Liver (tissue), 9 donors: ENCODE measurements around the gene AURKB. TPM values are rescaled to one million over a fixed set of nuclear protein-coding genes. Genes with fewer than 3 reads are reported as not detected.

Source experiments
- DNase-seq: peaks from one replicate; pipeline ENCODE4 v3.0.0-alpha.2; 2017; ENCODE audit warnings: low spot score
- H3K27ac ChIP-seq, 2 donors: one replicate each; pipeline ENCODE4 v1.7.0; 2013; ENCODE audit warnings: inconsistent platforms in 2 of 2, low read length in 2 of 2, control low read depth in 1 of 2, low read depth in 1 of 2, mild to moderate bottlenecking in 1 of 2
- H3K27me3 ChIP-seq, 4 donors: one replicate each; pipeline versions ENCODE4 v1.6.1 to v1.7.0; 2013; ENCODE audit warnings: low read length in 3 of 4, inconsistent platforms in 1 of 4, mild to moderate bottlenecking in 1 of 4, moderate library complexity in 1 of 4; ENCODE audit not compliant: control insufficient read depth in 4 of 4, insufficient read depth in 4 of 4
- H3K36me3 ChIP-seq, 4 donors: one replicate each; pipeline versions ENCODE4 v1.6.1 to v1.7.0; 2013; ENCODE audit warnings: low read length in 3 of 4, mild to moderate bottlenecking in 3 of 4, low read depth in 1 of 4, moderate library complexity in 1 of 4; ENCODE audit not compliant: control insufficient read depth in 4 of 4, insufficient read depth in 3 of 4
- H3K4me1 ChIP-seq, 4 donors: one replicate each; pipeline versions ENCODE4 v1.6.1 to v1.7.0; 2013; ENCODE audit warnings: low read length in 3 of 4, mild to moderate bottlenecking in 3 of 4, moderate library complexity in 1 of 4; ENCODE audit not compliant: control insufficient read depth in 4 of 4, insufficient read depth in 4 of 4
- H3K4me3 ChIP-seq, 3 donors: one replicate each; pipeline versions ENCODE4 v1.6.1 to v1.7.0; 2013; ENCODE audit warnings: low read length in 3 of 3, control low read depth in 1 of 3, low read depth in 1 of 3, mild to moderate bottlenecking in 1 of 3
- H3K9ac ChIP-seq, 2 donors: one replicate each; pipeline ENCODE4 v1.7.0; 2013; ENCODE audit warnings: low read length in 2 of 2, mild to moderate bottlenecking in 2 of 2, moderate library complexity in 2 of 2, control low read depth in 1 of 2, low read depth in 1 of 2
- H3K9me3 ChIP-seq, 4 donors: one replicate each; pipeline versions ENCODE4 v1.6.1 to v1.7.0; 2013; ENCODE audit warnings: low read length in 3 of 4; ENCODE audit not compliant: control insufficient read depth in 4 of 4
- EGR1 ChIP-seq, 2 donors: IDR thresholded peaks; 2 replicates each; pipeline ENCODE4 v1.6.1; 2016 to 2018; ENCODE audit warnings: antibody characterized with exemption in 2 of 2, low read depth in 2 of 2
- FOXA1 ChIP-seq: IDR thresholded peaks from 2 replicates; pipeline ENCODE4 v1.6.1; 2016; ENCODE audit warnings: antibody characterized with exemption
- FOXA2 ChIP-seq: IDR thresholded peaks from 2 replicates; pipeline ENCODE4 v1.6.1; 2016; ENCODE audit warnings: antibody characterized with exemption
- GABPA ChIP-seq, 2 donors: IDR thresholded peaks in 1 of 2; conservative IDR thresholded peaks in 1 of 2; 2 replicates each; pipeline ENCODE4 v1.6.1; 2016; ENCODE audit warnings: antibody characterized with exemption in 2 of 2, mild to moderate bottlenecking in 1 of 2, moderate library complexity in 1 of 2
- HNF4A ChIP-seq, 2 donors: conservative IDR thresholded peaks; 2 replicates each; pipeline ENCODE4 v1.6.1; 2016; ENCODE audit warnings: antibody characterized with exemption in 2 of 2, mild to moderate bottlenecking in 2 of 2
- JUND ChIP-seq, 2 donors: IDR thresholded peaks; 2 replicates each; pipeline ENCODE4 v1.6.1; 2016; ENCODE audit warnings: antibody characterized with exemption in 2 of 2
- NR2F2 ChIP-seq: IDR thresholded peaks from 2 replicates; pipeline ENCODE4 v1.6.1; 2016; ENCODE audit warnings: antibody characterized with exemption
- RAD21 ChIP-seq, 2 donors: IDR thresholded peaks; 2 replicates each; pipeline ENCODE4 v1.6.1; 2016; ENCODE audit warnings: antibody characterized with exemption in 2 of 2, mild to moderate bottlenecking in 2 of 2
- RXRA ChIP-seq, 2 donors: IDR thresholded peaks; 2 replicates each; pipeline ENCODE4 v1.6.1; 2017 to 2018; ENCODE audit warnings: antibody characterized with exemption in 2 of 2, mild to moderate bottlenecking in 1 of 2
- SP1 ChIP-seq: IDR thresholded peaks from 2 replicates; pipeline ENCODE4 v1.6.1; 2018; ENCODE audit warnings: antibody characterized with exemption, mild to moderate bottlenecking
- TAF1 ChIP-seq: conservative IDR thresholded peaks from 2 replicates; pipeline ENCODE4 v1.6.1; 2016; ENCODE audit warnings: antibody characterized with exemption, mild to moderate bottlenecking
- YY1 ChIP-seq: IDR thresholded peaks from 2 replicates; pipeline ENCODE4 v1.6.1; 2016; ENCODE audit warnings: antibody characterized with exemption, mild to moderate bottlenecking
- WGBS: extraction: QIAGEN DNeasy Blood & Tissue Kit; methylation state at CpG from one replicate; pipeline ENCODE4 v1.1.7; 2013; 5-methylcytosine and 5-hydroxymethylcytosine counted together
- polyA plus RNA-seq, 2 donors: library from polyadenylated mRNA; stranded (reverse) in 1 of 2; unstranded in 1 of 2; fragments of 200-250 nt in 1 of 2; fragments of >200 nt in 1 of 2; fragmentation: Nextera tagmentation in 1 of 2; extraction: Ambion mirVana in 1 of 2; gene quantifications; one replicate each; pipeline versions ENCODE4 v1.2.1 to v1.2.3, GENCODE V29; 2013 to 2015
- total RNA-seq, 2 donors: library from RNA; depleted of rRNA; stranded (reverse); fragments of >200 nt; gene quantifications; one replicate each; pipeline ENCODE4 v1.2.3, GENCODE V29; 2014
- TF ChIP-seq, protein P1 (sequence below): IDR thresholded peaks from 2 replicates; pipeline ENCODE4 v1.6.1; 2016; ENCODE audit warnings: antibody characterized with exemption
- TF ChIP-seq, protein P2 (sequence below): fragments of 150-350 bp; IDR thresholded peaks from 2 replicates; pipeline ENCODE4 v1.5.1; 2017; ENCODE audit warnings: improper control_type of control experiment, low read depth, low read length; ENCODE audit not compliant: missing input control
- TF ChIP-seq, protein P3 (sequence below): IDR thresholded peaks from 2 replicates; pipeline ENCODE4 v1.6.1; 2016; ENCODE audit warnings: antibody characterized with exemption
- TF ChIP-seq, protein P4 (sequence below): IDR thresholded peaks from 2 replicates; pipeline ENCODE4 v1.6.1; 2016; ENCODE audit warnings: antibody characterized with exemption
- donor health status: healthy.
- donor health status: healthy.
- donor health status: healthy.
- donor health status: healthy.
- donor health status: healthy.

Gene AURKB
- total and polyA plus RNA-seq, 4 donors = 0.42 to 25.9 (median 3.0) TPM

DNA sequence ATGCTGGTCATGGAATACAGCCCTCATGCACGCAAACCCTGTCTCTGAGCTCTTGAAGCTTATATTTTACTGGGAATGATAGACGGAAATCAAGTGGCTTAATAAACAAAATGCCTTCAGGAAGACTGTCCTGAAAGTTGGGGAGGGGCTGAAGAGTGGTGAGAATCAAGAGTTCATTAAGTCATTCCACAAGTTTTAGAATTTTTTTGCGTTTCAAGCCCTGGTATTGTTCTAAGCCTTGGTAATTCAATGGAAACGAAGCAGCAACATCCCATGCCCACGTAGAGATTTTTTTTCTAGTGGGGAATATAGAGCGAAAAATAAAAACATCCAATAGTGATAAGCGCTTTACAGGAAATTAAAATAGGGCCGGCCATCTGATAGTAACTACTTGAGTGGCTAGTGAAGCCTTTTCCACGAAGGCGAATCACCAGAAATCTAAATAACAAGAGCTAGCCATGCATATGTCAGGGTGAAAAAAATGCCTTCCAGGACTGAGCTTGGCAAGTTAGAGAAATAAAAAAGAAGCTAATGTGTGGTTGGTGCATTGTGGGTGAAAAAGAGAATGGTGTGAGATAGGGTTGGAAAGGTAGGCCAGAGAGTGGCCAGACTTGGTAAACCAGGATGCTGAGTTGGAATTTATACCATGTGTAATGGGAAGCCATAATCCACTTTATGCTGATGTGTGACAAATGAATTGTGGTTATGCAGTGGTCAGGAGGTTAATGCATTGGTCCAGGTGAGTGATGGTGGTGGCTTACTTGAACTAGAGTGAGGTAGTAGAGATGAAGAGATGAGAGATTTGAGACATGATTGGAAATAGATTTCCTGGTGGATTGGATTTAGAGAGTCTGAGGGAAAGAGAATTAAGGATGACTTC lies 39.5 kb upstream of the AURKB start:
- peak overlapping the region; percentile 100 for H3K27ac ChIP-seq
- H3K4me1 ChIP-seq = peaks cover 0 to 20% (median 11%) of the 10 kb centered on the region in 4 donors
- TF ChIP-seq HNF4A (conservative IDR thresholded peaks at IDR 0.05) = no peak
- TF ChIP-seq FOXA1 = no peak
- no peak for TF ChIP-seq GABPA (IDR thresholded peaks at IDR 0.05 in 1 of 2, conservative IDR thresholded peaks at IDR 0.05 in 1 of 2)
- TF ChIP-seq SP1 = no peak
- TF ChIP-seq, protein P1, sequence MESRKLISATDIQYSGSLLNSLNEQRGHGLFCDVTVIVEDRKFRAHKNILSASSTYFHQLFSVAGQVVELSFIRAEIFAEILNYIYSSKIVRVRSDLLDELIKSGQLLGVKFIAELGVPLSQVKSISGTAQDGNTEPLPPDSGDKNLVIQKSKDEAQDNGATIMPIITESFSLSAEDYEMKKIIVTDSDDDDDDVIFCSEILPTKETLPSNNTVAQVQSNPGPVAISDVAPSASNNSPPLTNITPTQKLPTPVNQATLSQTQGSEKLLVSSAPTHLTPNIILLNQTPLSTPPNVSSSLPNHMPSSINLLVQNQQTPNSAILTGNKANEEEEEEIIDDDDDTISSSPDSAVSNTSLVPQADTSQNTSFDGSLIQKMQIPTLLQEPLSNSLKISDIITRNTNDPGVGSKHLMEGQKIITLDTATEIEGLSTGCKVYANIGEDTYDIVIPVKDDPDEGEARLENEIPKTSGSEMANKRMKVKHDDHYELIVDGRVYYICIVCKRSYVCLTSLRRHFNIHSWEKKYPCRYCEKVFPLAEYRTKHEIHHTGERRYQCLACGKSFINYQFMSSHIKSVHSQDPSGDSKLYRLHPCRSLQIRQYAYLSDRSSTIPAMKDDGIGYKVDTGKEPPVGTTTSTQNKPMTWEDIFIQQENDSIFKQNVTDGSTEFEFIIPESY = no peak
- TF ChIP-seq RAD21 (IDR thresholded peaks at IDR 0.05) = no peak
- no peak for TF ChIP-seq JUND (IDR thresholded peaks at IDR 0.05)
- TF ChIP-seq EGR1 (IDR thresholded peaks at IDR 0.05; ENCODE audit: low read depth in 2 of 2) = no peak
- TF ChIP-seq, protein P2, sequence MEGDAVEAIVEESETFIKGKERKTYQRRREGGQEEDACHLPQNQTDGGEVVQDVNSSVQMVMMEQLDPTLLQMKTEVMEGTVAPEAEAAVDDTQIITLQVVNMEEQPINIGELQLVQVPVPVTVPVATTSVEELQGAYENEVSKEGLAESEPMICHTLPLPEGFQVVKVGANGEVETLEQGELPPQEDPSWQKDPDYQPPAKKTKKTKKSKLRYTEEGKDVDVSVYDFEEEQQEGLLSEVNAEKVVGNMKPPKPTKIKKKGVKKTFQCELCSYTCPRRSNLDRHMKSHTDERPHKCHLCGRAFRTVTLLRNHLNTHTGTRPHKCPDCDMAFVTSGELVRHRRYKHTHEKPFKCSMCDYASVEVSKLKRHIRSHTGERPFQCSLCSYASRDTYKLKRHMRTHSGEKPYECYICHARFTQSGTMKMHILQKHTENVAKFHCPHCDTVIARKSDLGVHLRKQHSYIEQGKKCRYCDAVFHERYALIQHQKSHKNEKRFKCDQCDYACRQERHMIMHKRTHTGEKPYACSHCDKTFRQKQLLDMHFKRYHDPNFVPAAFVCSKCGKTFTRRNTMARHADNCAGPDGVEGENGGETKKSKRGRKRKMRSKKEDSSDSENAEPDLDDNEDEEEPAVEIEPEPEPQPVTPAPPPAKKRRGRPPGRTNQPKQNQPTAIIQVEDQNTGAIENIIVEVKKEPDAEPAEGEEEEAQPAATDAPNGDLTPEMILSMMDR = no peak
- TF ChIP-seq, protein P3, sequence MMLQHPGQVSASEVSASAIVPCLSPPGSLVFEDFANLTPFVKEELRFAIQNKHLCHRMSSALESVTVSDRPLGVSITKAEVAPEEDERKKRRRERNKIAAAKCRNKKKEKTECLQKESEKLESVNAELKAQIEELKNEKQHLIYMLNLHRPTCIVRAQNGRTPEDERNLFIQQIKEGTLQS = no peak
- TF ChIP-seq FOXA2 = no peak
- DNase-seq = no peak
- H3K9me3 ChIP-seq = no peaks in the 10 kb centered on the region
- WGBS = 26% methylated on average over 10 of the region's 10 CpGs
- H3K27me3 ChIP-seq = no peaks in the 10 kb centered on the region
- peak overlapping the region; percentile 90 to 98 for H3K9ac ChIP-seq
- peaks cover 0 to 6% (median 3%) of the 10 kb centered on the region in 4 donors for H3K36me3 ChIP-seq
- peak overlapping the region; percentile 70 to 96 (median 80) for H3K4me3 ChIP-seq

DNA sequence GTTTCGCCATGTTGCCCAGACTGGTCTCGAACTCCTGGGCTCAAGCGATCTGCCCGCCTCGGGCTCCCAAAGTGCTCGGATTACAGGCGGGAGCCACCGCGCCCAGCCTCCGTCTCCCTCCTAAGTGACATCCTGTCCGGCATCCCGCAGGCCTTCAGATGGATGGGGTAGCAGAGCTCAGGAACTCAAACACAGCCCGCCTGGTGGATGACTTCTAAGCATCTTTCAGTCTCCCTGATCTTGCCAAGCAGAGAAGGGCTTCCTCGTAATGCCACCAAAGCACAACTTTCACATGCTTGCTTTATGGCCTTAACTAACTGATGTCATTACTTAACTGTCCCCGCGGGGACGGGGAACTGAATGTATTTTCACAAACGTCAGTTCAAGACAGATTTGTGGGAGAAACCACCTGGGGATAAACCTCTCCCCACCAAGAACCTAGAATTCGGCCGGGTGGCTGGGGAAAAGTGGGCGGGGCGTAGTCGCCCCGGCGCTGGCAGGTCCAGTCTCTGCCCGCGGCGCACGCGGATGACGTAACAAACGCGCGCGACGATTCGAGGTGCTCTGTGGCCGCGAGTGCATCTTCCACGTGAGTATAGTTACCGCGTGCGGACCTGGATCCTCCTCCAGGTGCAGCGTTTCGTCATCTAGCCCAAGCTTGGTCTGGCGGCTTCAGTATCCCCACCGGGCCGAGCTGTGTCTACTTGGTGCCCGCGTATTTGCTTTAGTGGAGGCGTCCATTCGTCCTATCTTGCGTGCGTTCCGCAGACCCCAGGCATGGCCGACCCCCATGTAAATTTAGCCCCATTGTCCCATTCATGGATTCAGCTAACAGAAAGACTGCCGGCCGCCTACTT lies 38.6 kb upstream of the AURKB start, which contains the start of gene PFAS:
PFAS (plus strand) TSS at position 539 of the 857 bp plus-strand sequence. CDS start 4,649 bp downstream, outside the sequence.
- Histone ChIP-seq H3K4me3 (peak within 1 kb of the TSS; percentile 70 to 98 (median 80)), H3K9me3 (no peaks in the 10 kb centered on the region), H3K36me3 (peaks cover 0 to 5% (median 1%) of the 10 kb centered on the region in 4 donors), H3K27ac (peak within 1 kb of the TSS; percentile 100), H3K9ac (peak within 1 kb of the TSS; percentile 91 to 98), H3K27me3 (no peaks in the 10 kb centered on the region), H3K4me1 (peaks cover 0 to 20% (median 11%) of the 10 kb centered on the region in 4 donors)
- peak; percentile 97 for DNase-seq
- WGBS = under 1% methylated on average over 58 of the region's 58 CpGs
- peak in 1 of 2 donors; percentile 7 for TF ChIP-seq JUND (IDR thresholded peaks at IDR 0.05)
- TF ChIP-seq, protein P1 = peak; percentile 85
- TF ChIP-seq RAD21 (IDR thresholded peaks at IDR 0.05) = peak in 1 of 2 donors; percentile 3
- peak in 1 of 2 donors; percentile 46 for TF ChIP-seq GABPA (IDR thresholded peaks at IDR 0.05 in 1 of 2, conservative IDR thresholded peaks at IDR 0.05 in 1 of 2)
- TF ChIP-seq YY1 = peak; percentile 87
- TF ChIP-seq RXRA (IDR thresholded peaks at IDR 0.05) = peak; percentile 64 to 67
- TF ChIP-seq, protein P3 = peak; percentile 61
- peak; percentile 50 for TF ChIP-seq TAF1
- TF ChIP-seq NR2F2 = peak; percentile 40
- TF ChIP-seq, protein P4, sequence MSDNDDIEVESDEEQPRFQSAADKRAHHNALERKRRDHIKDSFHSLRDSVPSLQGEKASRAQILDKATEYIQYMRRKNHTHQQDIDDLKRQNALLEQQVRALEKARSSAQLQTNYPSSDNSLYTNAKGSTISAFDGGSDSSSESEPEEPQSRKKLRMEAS = peak; percentile 96
- TF ChIP-seq HNF4A (conservative IDR thresholded peaks at IDR 0.05) = peak; percentile 53 to 60
- TF ChIP-seq, protein P2 = no peak
- TF ChIP-seq EGR1 (IDR thresholded peaks at IDR 0.05; ENCODE audit: low read depth in 2 of 2) = peak; percentile 26 to 38
